HG03108 (cell line): ENCODE data around the gene RAB27B.
"Not testable (repeated sequence)": the region's sequence is repeated elsewhere in the genome, so short reads cannot be mapped to it uniquely, and the experiment has no call there.

Experiments
- ATAC-seq: cut with Tn5 transposase; IDR thresholded peaks from one replicate; pipeline ENCODE4 v1.9.1; 2021; ENCODE audit warnings: moderate library complexity; ENCODE audit not compliant: unreplicated experiment

Gene RAB27B

GRCh38 chr18:54828281-54828881 is at the start of gene RAB27B:
Gene RAB27B, plus strand, starts transcription at chr18:54828477. Its CDS starts 49,109 bp downstream, at chr18:54877586.
- ATAC-seq, result no peak

GRCh38 chr18:54780285-54780861 is 47.9 kb upstream of the RAB27B start:
- no peak for ATAC-seq

- no peak for ATAC-seq
Observed at GRCh38 chr18:54780970-54781369, 47.3 kb upstream of the RAB27B start.

- no peak for ATAC-seq
Observed at GRCh38 chr18:54783139-54783538, 45.1 kb upstream of the RAB27B start.

GRCh38 chr18:54786206-54786605 is 42.1 kb upstream of the RAB27B start:
- no peak for ATAC-seq

- ATAC-seq, result no peak
Observed at GRCh38 chr18:54787121-54787520, 41.2 kb upstream of the RAB27B start.

- ATAC-seq, result no peak
Observed at GRCh38 chr18:54787616-54788015, 40.7 kb upstream of the RAB27B start.

- no peak for ATAC-seq
Observed at GRCh38 chr18:54790109-54790508, 38.2 kb upstream of the RAB27B start.

- no peak for ATAC-seq
Observed at GRCh38 chr18:54791657-54792056, 36.6 kb upstream of the RAB27B start.

GRCh38 chr18:54792079-54792478 is 36.2 kb upstream of the RAB27B start:
- ATAC-seq, result no peak

GRCh38 chr18:54794823-54795222 is 33.5 kb upstream of the RAB27B start:
- ATAC-seq, result no peak

- ATAC-seq, result no peak
Observed at GRCh38 chr18:54798186-54798585, 30.1 kb upstream of the RAB27B start.

- ATAC-seq, result no peak
Observed at GRCh38 chr18:54801374-54801773, 26.9 kb upstream of the RAB27B start.

GRCh38 chr18:54802178-54802577 is 26.1 kb upstream of the RAB27B start:
- no peak for ATAC-seq

GRCh38 chr18:54802686-54803395 is 25.4 kb upstream of the RAB27B start:
- no peak for ATAC-seq

GRCh38 chr18:54805571-54806334 is 22.5 kb upstream of the RAB27B start:
- no peak for ATAC-seq

GRCh38 chr18:54806526-54806925 is 21.8 kb upstream of the RAB27B start:
- ATAC-seq, result no peak

- no peak for ATAC-seq
Observed at GRCh38 chr18:54807303-54807702, 21.0 kb upstream of the RAB27B start.

- ATAC-seq, result not testable (repeated sequence)
Observed at GRCh38 chr18:54810662-54811061, 17.6 kb upstream of the RAB27B start.

GRCh38 chr18:54812885-54813284 is 15.4 kb upstream of the RAB27B start:
- ATAC-seq, result peak; percentile 61

GRCh38 chr18:54813305-54813704 is 15.0 kb upstream of the RAB27B start:
- no peak for ATAC-seq
